AG10803 (cell line): ENCODE data around the gene FAM200B.

Source experiments
- DNase-seq: peaks from one replicate; pipeline ENCODE4 v3.0.0; 2010; ENCODE audit warnings: low read depth
- H3K4me3 ChIP-seq: 2 replicates; pipeline ENCODE4 v1.5.1; 2011; ENCODE audit warnings: mild to moderate bottlenecking, low read length, control low read depth
- TF ChIP-seq, protein P1 (sequence below): conservative IDR thresholded peaks from 2 replicates; pipeline ENCODE4 v1.5.1; 2011; ENCODE audit warnings: mild to moderate bottlenecking, low read length, control low read depth, inconsistent platforms

Gene FAM200B

DNA sequence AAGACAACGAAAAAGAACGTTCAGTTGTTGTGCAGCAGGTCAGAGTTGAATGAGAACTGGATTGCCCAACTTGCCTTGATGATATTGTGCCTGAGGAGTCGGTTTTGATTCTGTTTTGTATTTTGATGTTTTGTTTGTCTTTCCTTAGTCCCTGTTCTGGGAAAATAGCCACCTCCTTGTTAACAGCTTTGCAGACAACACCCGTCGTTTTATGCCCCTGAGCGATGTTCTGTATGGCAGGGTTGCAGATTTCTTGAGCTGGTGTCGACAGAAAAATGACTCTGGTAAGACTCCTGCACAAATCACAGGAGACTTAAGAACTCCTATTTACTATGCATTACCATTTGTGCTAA is 25.7 kb downstream of the FAM200B start:
- no peak for DNase-seq
- TF ChIP-seq, protein P1, sequence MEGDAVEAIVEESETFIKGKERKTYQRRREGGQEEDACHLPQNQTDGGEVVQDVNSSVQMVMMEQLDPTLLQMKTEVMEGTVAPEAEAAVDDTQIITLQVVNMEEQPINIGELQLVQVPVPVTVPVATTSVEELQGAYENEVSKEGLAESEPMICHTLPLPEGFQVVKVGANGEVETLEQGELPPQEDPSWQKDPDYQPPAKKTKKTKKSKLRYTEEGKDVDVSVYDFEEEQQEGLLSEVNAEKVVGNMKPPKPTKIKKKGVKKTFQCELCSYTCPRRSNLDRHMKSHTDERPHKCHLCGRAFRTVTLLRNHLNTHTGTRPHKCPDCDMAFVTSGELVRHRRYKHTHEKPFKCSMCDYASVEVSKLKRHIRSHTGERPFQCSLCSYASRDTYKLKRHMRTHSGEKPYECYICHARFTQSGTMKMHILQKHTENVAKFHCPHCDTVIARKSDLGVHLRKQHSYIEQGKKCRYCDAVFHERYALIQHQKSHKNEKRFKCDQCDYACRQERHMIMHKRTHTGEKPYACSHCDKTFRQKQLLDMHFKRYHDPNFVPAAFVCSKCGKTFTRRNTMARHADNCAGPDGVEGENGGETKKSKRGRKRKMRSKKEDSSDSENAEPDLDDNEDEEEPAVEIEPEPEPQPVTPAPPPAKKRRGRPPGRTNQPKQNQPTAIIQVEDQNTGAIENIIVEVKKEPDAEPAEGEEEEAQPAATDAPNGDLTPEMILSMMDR = no peak

DNA sequence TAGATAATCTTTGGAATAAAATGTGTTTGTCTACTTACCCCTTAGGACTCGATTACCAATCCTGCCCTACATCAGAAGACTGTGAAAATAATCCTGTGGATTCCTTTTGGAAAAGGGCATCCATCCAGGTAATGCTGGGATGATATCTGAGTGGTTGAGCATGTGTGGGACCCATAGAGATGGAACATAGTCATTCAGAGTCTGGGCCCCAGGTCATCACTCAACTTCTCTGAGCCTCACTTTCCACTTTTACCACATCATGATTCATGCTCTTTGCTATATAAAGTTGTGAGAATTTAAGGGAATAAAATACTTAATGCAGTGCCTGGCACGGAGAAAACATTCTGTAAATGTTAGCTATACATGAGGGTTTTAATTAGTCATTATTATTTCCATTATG is 30.1 kb downstream of the FAM200B start:
- TF ChIP-seq, protein P1 = no peak
- no peak for DNase-seq
- H3K4me3 ChIP-seq = no peak overlapping the region

More for the DNA sequence above, 25.7 kb downstream of the FAM200B start:
- H3K4me3 ChIP-seq = no peak overlapping the region

DNA sequence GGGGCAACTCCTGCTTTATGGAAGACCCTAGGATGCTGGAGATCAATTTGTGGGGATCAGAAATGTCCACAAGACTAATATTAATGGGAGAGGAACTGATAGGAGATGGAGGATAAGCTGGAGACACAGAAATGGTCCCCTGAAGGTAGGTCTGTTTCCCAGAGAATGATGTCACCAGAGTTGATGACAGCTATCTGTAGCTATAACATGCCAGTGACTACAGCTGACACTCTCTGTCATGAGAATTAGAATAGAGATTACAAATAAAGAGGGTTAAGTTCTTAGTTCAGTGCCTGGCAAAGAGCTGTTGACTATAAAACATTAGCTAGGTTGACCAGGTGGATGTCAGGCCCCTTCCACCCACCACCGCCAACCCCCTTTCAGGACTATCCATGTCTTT is 30.6 kb downstream of the FAM200B start:
- TF ChIP-seq, protein P1 = no peak
- DNase-seq = no peak
- H3K4me3 ChIP-seq = no peak overlapping the region

DNA sequence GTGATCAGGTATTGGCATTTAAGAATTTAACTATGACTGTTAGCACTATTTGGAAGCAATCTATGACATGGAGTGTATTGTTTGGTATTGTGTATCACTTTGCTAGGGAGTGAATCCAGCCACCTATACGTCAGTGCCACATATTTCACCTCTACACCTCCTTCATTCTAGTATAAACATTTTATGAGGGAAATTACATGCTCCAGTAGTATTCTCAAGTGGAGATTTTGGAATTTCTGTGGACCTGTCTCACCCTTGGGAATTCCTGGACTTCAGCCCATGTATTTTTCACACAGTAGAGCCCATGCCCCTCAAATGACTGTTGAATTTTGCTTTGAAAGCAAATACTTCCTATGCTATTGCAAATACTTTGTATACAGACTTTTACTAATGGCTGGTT is 32.5 kb downstream of the FAM200B start:
- DNase-seq = peak; percentile 31
- TF ChIP-seq, protein P1 = no peak
- no peak overlapping the region for H3K4me3 ChIP-seq

DNA sequence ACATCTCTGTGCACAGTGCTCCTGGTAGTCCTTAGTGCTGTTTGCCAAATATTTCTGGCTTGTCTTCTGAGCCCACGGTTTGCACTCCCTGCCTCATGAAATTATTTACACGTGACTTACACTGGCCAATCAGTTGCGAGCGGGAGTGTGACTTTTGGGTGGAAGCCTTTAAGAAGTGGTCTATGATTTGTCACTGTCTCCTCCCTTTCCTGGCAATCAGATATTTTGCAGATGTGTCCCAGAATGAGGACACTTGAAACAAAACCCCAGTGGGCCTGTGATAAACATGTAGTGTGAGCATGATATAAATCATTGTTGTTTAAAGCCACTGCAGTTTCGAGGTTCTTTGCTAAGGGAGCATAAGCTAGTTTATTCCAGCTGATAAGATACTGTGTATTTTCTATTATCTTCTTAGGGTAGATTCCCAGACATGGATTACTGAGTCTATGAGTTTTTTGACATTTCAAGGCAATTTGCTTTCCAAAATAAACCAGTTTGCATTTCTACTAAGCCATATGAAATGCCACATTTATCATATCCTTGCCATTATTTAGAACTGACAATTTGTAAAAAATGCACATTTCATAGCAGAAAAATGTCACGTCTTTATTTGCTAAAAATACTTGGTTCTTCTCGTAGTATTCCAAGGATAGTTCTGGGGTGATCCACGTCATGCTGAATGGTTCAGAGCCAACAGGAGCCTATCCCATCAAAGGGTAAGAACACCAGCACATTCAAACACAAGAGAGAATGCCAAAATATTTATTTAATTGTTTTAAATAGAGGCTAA is 33.2 kb downstream of the FAM200B start:
- TF ChIP-seq, protein P1 = no peak
- H3K4me3 ChIP-seq = no peak overlapping the region
- peak; percentile 70 for DNase-seq

DNA sequence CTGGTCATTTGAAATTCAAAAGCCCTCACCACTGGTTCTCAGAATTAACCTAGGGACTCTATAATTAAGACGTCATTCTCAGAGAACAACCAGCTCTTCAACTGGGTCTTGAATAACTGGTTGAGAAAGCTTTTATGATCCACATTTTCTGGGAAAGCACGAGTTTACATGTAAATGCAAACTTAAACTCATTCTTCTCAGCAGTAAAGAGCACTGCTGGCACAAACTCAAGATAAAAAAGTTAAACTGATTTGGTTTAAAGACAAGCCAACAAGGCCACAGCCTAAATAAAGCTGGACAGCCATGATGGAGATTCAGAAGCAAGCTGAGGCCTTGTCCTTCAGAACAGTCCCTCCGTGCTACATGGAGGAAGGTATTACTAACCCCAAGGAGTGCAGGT is 34.5 kb downstream of the FAM200B start:
- H3K4me3 ChIP-seq = no peak overlapping the region
- TF ChIP-seq, protein P1 = no peak
- no peak for DNase-seq

GRCh38 chr4:15717086-15717485 is 35.5 kb downstream of the FAM200B start:
- H3K4me3 ChIP-seq = no peak overlapping the region
- TF ChIP-seq, protein P1 = no peak
- DNase-seq = peak; percentile 73
